HepG2 (cell line): ENCODE data around the gene SLC5A5. TPM values are rescaled to one million over a fixed set of nuclear protein-coding genes. Genes with fewer than 3 reads are reported as not detected.

Source experiments
- CEBPB ChIP-seq: IDR thresholded peaks from 2 replicates; pipeline ENCODE4 v1.6.1; 2011; ENCODE audit warnings: low read depth, low read length, improper control_type of control experiment, borderline replicate concordance
- CEBPG ChIP-seq: IDR thresholded peaks from 2 replicates; pipeline ENCODE4 v1.6.1; 2016
- E2F5 ChIP-seq: sonication (generic); formaldehyde crosslinking; conservative IDR thresholded peaks from 2 replicates; pipeline ENCODE4 v1.4.0; 2020; ENCODE audit warnings: missing genetic modification reagents
- IKZF4 ChIP-seq: sonication (generic); formaldehyde crosslinking; IDR thresholded peaks from 2 replicates; pipeline ENCODE4 v1.5.1; 2020; ENCODE audit warnings: borderline replicate concordance, mild to moderate bottlenecking, low read depth, missing genetic modification reagents; ENCODE audit errors: not compliant biosample characterization
- REPIN1 ChIP-seq: sonication (generic); formaldehyde crosslinking; IDR thresholded peaks from 2 replicates; pipeline ENCODE4 v1.8.0; 2022; ENCODE audit warnings: missing genetic modification reagents, low read depth, mild to moderate bottlenecking, borderline replicate concordance
- RXRA ChIP-seq: sonication (generic); formaldehyde crosslinking; IDR thresholded peaks from 2 replicates; pipeline ENCODE4 v1.5.1; 2020; ENCODE audit warnings: missing genetic modification reagents
- SOX13 ChIP-seq, 3 experiments: fragments of 450-650 bp in 1 of 3; sonication (generic) in 1 of 3; formaldehyde crosslinking in 1 of 3; IDR thresholded peaks in 2 of 3; conservative IDR thresholded peaks in 1 of 3; 2 replicates each; pipeline versions ENCODE4 v1.5.0 to v1.6.1; 2016 to 2020; ENCODE audit warnings: antibody characterized with exemption in 1 of 3, mild to moderate bottlenecking in 1 of 3, missing compliant biosample characterization in 1 of 3, missing genetic modification reagents in 1 of 3, moderate library complexity in 1 of 3
- SP4 ChIP-seq: sonication (generic); formaldehyde crosslinking; IDR thresholded peaks from 2 replicates; pipeline ENCODE4 v1.8.1; 2023; ENCODE audit warnings: mild to moderate bottlenecking, missing genetic modification reagents
- TCF7 ChIP-seq: sonication (generic); IDR thresholded peaks from 2 replicates; pipeline ENCODE4 v1.6.1; 2016; ENCODE audit warnings: antibody characterized with exemption, low read depth
- TFDP1 ChIP-seq: IDR thresholded peaks from 2 replicates; pipeline ENCODE4 v1.6.1; 2016; ENCODE audit warnings: missing compliant biosample characterization, missing genetic modification reagents, borderline replicate concordance
- THAP8 ChIP-seq: sonication (generic); formaldehyde crosslinking; IDR thresholded peaks from 2 replicates; pipeline ENCODE4 v1.5.1; 2020; ENCODE audit warnings: missing genetic modification reagents, mild to moderate bottlenecking, borderline replicate concordance
- TP53 ChIP-seq: sonication (generic); formaldehyde crosslinking; conservative IDR thresholded peaks from 2 replicates; pipeline ENCODE4 v1.4.0; 2020; ENCODE audit warnings: missing genetic modification reagents
- XBP1 ChIP-seq: sonication (generic); formaldehyde crosslinking; IDR thresholded peaks from 2 replicates; pipeline ENCODE4 v1.5.0; 2020; ENCODE audit warnings: missing genetic modification reagents
- ZHX2 ChIP-seq, 2 experiments: sonication (generic) in 1 of 2; formaldehyde crosslinking in 1 of 2; IDR thresholded peaks; 2 replicates each; pipeline versions ENCODE4 v1.6.1 to v1.9.0; 2014 to 2022; ENCODE audit warnings: antibody characterized with exemption in 1 of 2, borderline replicate concordance in 1 of 2, inconsistent platforms in 1 of 2, low read depth in 1 of 2, missing genetic modification reagents in 1 of 2
- ZNF17 ChIP-seq: sonication (generic); formaldehyde crosslinking; IDR thresholded peaks from 2 replicates; pipeline ENCODE4 v1.5.0; 2020; ENCODE audit warnings: mild to moderate bottlenecking, missing genetic modification reagents
- ZNF563 ChIP-seq: sonication (generic); formaldehyde crosslinking; IDR thresholded peaks from 2 replicates; pipeline ENCODE4 v1.8.0; 2022; ENCODE audit warnings: mild to moderate bottlenecking, moderate library complexity, missing genetic modification reagents
- ZNF567 ChIP-seq: sonication (generic); formaldehyde crosslinking; IDR thresholded peaks from 2 replicates; pipeline ENCODE4 v1.8.1; 2023; ENCODE audit warnings: mild to moderate bottlenecking, missing genetic modification reagents, borderline replicate concordance
- ZNF572 ChIP-seq: sonication (generic); formaldehyde crosslinking; IDR thresholded peaks from 2 replicates; pipeline ENCODE4 v1.5.1; 2020; ENCODE audit warnings: mild to moderate bottlenecking, missing genetic modification reagents
- ZNF780A ChIP-seq: sonication (generic); formaldehyde crosslinking; IDR thresholded peaks from 2 replicates; pipeline ENCODE4 v1.8.0; 2022; ENCODE audit warnings: mild to moderate bottlenecking, missing genetic modification reagents, moderate library complexity
- polyA plus RNA-seq, 8 experiments: library from polyadenylated mRNA; depleted of rRNA in 3 of 8; stranded (reverse) in 7 of 8; unstranded in 1 of 8; fragments of >200 nt; fragmentation: Illumina TruSeq in 4 of 8; extraction: Trizol in 4 of 8; gene quantifications; 2 replicates each; pipeline versions ENCODE4 v1.2.1 to v1.2.3, GENCODE V29; 2011 to 2016; ENCODE audit warnings: low read depth in 4 of 8, missing spikeins in 1 of 8, mixed read lengths in 1 of 8; ENCODE audit not compliant: insufficient read depth in 1 of 8
- total RNA-seq, 5 experiments: library from RNA; depleted of rRNA; stranded (reverse); fragments of >200 nt; fragmentation: Illumina TruSeq; extraction: Trizol; gene quantifications; 2 replicates each; pipeline ENCODE4 v1.2.3, GENCODE V29; 2016; ENCODE audit warnings: low read depth in 1 of 5

Gene SLC5A5
- total and polyA plus RNA-seq, 2 of the 13 experiments (the other 11 are each of a cell fraction or from before 2014, with no cell fraction given) = not detected

- TF ChIP-seq RXRA (CRISPR knock-in tag) = 0 out of 2 replicates have a peak, but pooled peaks have one; percentile 26
- no peak for TF ChIP-seq XBP1 (CRISPR knock-in tag)
- TF ChIP-seq SOX13 (IDR thresholded peaks at IDR 0.05) = no peak
- 0 out of 4 replicates have a peak, but pooled peaks of 1 of the 2 experiments have one; percentile 12 for TF ChIP-seq SOX13 (CRISPR knock-in tag; conservative IDR thresholded peaks at IDR 0.05 in 1 of 2, IDR thresholded peaks at IDR 0.05 in 1 of 2)
- no peak for TF ChIP-seq TP53 (CRISPR knock-in tag)
- TF ChIP-seq THAP8 (CRISPR knock-in tag) = no peak
- peak; percentile 20; the same call in 1 of the 2 replicates for TF ChIP-seq TFDP1
- no peak for TF ChIP-seq TCF7
- TF ChIP-seq ZNF563 (CRISPR knock-in tag) = no peak
- no peak for TF ChIP-seq CEBPB
- TF ChIP-seq CEBPG (CRISPR knock-in tag) = 0 out of 2 replicates have a peak, but pooled peaks have one; percentile 0
- no peak for TF ChIP-seq E2F5 (CRISPR knock-in tag)
- no peak for TF ChIP-seq IKZF4 (CRISPR knock-in tag)
- peak; percentile 50; the same call in 1 of the 2 replicates for TF ChIP-seq SP4 (CRISPR knock-in tag)
- TF ChIP-seq ZNF567 = no peak
- TF ChIP-seq ZNF572 (CRISPR knock-in tag) = no peak
- TF ChIP-seq REPIN1 = no peak
- no peak for TF ChIP-seq ZNF780A (CRISPR knock-in tag)
- TF ChIP-seq ZHX2 (IDR thresholded peaks at IDR 0.05; ENCODE audit: low read depth) = 0 out of 2 replicates have a peak, but pooled peaks have one; percentile 58
- no peak for TF ChIP-seq ZHX2 (CRISPR knock-in tag; IDR thresholded peaks at IDR 0.05; ENCODE audit: borderline replicate concordance)
- TF ChIP-seq ZNF17 (CRISPR knock-in tag) = no peak
These were observed 24.0 kb upstream of the SLC5A5 start, which contains the start of gene JAK3 (continued) for GRCh38 chr19:17847538-17848366.
